GM19035 (cell line): ENCODE data around the gene NDUFV2.
A peak's percentile ranks its signal among the peaks of the same experiment; 100 is the strongest.

Source experiments
- ATAC-seq: cut with Tn5 transposase; IDR thresholded peaks from one replicate; pipeline ENCODE4 v1.9.1; 2021; ENCODE audit not compliant: unreplicated experiment

Gene NDUFV2

DNA sequence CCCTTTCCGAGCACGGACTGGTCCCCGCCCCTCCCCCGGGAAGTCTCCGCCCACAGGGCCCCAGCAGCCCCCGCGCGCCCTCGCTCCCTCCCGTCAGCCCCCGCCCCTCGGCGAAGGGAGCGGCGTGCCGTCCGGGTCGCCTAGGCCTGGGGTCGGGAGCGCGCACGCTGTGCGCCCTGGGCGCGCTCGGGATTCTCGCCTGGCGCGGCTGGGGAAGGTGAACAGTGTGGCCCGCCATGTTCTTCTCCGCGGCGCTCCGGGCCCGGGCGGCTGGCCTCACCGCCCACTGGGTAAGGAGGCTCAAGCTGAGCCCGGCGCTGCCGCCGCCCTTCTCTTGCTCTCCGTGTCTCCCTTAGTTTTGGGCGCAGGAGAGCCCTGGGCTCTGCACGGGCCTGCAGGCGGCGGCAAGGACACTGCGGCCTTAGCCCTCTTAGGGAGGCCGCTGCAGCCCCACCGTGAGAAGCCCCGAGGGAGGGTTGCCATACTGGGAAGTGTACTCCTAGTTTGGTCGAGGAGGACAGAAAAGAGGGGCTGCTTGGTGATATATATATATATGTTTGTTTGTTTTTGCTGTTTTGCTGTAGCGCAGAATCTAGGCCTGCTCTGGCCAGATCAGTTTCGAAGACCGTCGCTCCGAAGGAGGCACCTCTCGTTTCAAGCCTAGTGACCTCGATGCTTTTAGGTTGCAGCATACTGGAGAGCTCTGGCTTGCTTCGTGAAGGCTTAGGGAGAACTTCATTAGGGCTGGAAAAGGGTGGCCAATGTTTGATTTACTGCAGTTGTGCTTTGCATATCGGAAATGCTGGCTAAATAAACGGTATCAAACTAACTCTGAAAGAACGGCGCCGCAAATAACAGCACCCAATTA lies at the start of gene NDUFV2:
NDUFV2 (plus strand) TSS at position 192 of the 868 bp plus-strand sequence; CDS start at position 237, 45 bp downstream.
- peak; percentile 95 for ATAC-seq

GRCh38 chr18:9053814-9054213 lies 48.7 kb upstream of the NDUFV2 start:
- ATAC-seq = no peak

DNA sequence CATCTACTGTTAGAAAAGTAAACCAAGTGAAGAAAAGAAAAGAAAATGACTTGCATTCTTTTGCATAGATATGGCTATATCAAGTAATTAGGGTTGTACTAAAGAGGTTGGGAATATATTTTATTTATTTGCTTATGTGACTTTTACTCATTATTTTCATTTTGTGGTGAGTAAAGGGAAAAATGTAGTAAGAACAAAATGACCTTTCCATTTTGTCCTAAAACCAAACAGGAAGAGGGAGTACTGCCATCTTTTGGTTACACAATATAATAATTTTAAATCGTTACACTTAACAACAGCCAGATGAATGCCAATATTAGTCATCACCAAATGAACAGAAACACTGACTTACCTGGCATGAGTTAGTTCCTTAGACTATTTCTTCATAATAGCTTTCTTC lies 47.3 kb upstream of the NDUFV2 start:
- ATAC-seq = no peak

DNA sequence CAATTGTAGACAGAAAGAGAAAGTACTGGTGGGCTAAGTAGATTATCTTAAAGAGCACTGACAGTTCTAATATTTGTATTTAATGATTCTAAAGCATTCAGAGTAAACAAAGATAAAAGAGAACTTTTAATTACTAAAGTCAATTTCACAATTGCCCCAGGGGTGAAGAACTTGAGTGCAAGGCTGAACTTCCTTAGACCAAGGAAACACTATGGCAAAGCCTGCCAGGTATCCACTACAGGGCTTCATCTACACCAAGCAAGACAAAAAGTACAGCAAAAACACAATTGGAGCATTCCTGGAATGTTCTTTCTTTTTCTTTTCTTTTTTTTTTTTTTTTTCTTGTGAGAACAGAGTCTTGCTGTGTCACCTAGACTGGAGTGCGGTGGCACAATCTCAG lies 46.9 kb upstream of the NDUFV2 start:
- ATAC-seq = no peak

DNA sequence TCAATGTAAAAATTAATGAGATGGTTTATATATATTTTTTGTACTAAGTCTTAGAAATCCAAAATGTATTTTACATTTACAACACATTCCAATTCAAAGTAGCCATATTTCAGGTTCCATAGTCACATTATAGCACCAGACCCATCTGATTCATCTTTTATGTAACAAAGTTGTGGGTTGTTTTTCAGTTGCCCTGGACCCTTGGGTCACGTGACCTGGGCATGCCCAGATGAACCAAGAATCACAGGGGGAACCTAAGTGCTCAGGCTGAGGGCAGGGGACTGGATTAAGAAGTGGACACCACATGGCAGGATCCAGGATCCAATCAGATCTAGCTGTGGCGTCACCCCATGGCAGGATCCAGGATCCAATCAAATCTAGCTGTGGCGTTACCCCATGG lies 44.9 kb upstream of the NDUFV2 start:
- ATAC-seq = no peak

- ATAC-seq = no peak
Measured at GRCh38 chr18:9058406-9058805, 44.1 kb upstream of the NDUFV2 start.

GRCh38 chr18:9062418-9062751 lies 40.1 kb upstream of the NDUFV2 start:
- ATAC-seq = no peak

GRCh38 chr18:9065864-9066263 lies 36.6 kb upstream of the NDUFV2 start:
- ATAC-seq = no peak

GRCh38 chr18:9066358-9066757 lies 36.1 kb upstream of the NDUFV2 start:
- peak; percentile 27 for ATAC-seq

DNA sequence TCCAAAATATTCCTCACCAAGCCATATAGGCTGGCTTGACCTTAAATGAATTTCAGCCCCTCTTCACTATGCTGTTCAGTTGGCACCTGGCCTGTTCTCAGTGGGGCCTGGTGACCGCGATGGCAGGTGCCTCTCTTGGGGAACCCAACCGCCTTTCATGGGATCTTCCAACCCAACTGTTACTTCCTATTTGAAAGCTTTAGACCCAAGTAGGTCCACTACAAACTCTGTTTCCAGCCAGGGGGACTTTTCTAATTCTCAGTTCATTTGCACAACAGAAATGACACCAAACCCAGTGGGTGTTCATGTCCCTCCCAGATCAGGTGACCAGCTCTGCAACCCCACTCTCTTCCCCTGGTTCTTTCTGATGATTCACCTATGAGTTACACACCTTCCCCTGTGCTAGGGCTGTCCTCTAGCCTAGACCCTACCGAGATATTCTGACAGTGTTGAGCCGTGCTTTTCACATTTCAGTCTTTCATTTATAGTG lies 35.6 kb upstream of the NDUFV2 start:
- peak; percentile 49 for ATAC-seq

GRCh38 chr18:9067823-9068222 lies 34.7 kb upstream of the NDUFV2 start:
- ATAC-seq = no peak

DNA sequence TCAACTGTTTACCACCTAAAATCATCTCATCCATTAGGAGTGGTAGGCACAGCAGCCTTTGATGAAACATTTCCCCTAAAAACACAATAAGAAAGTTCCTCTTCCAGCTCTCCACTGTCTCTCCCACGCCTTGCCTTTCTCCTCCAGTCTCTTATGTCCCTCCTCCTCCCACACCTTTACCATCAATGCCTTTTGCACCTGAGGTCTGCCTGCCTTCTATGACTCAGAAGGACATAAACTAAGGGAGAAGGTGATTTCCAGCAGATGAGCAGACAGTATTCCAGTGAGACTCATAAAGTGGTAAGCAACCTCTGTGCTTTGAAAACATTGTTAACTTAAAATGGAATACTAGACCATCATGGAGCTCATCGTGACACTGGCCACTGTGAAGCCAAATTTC lies 34.2 kb upstream of the NDUFV2 start:
- ATAC-seq = no peak

GRCh38 chr18:9069601-9070000 lies 32.9 kb upstream of the NDUFV2 start:
- no peak for ATAC-seq

DNA sequence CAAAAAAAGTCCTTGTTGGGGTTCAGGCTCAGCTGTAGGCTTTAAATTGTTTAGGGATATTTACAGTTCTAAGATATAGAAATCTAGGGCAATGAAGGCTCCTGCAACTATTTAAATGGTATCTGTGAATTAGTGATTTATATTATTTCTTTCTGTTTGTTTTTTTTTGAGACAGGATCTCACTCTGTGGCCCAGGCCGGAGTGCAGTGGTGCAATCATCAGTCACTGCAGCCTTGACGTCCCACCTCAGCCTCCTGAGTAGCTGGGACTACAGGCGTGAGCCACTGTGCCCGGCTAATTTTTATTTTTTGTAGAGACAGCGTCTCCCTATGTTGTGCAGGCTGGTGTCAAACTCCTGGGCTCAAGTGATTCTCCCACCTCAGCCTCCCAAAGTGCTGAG lies 32.3 kb upstream of the NDUFV2 start:
- ATAC-seq = no peak

DNA sequence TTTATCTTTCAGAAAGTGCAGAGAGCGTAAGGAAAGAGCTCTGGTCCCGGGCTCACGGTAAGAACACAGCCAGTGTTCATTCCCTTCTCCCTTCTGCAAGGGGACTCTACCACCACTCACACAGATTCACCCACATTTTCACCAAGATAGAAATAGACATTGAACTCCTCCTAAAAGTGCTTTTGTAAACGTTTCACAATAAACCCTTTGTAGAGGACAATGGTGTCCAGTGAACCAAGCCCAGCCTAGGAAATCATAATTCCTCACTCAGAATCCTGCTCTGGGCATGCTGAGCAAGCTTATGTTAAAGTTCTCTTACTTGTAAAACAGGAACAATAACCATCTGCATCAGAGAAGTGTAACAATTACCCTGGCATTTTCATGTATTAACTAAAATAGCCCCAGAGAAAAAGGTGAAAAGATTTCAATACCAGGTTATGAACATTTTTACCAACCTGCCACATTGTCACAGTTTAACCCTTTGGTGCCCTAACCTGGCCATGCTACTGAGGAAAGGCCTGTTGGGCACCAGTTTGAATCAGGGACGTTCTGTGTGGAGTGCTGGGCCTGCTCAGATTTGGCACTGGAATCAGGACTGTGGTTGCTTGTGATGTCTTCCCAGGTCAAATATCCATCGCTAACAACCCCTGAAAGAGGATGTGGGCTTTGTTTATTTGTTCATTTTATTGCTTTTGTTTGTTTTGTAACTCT lies 22.5 kb upstream of the NDUFV2 start:
- ATAC-seq = no peak

DNA sequence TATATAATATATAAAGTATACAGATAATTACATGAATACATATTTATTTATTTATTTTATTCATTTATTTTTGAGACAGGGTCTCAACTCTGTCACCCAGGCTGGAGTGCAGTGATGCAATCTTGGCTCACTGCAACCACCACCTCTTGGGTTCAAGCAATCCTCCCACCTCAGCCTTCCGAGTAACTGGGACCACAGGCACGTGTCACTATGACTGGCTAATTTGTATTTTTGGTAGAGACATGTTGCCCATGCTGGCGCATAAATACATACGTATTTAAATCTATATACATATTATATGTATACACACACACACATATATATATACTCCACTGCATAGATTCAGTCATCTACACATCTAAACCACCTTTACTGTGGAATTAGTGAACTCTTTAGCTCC lies 20.6 kb upstream of the NDUFV2 start:
- no peak for ATAC-seq

- ATAC-seq = peak; percentile 89
Measured at GRCh38 chr18:9082711-9083510, 19.6 kb upstream of the NDUFV2 start.

DNA sequence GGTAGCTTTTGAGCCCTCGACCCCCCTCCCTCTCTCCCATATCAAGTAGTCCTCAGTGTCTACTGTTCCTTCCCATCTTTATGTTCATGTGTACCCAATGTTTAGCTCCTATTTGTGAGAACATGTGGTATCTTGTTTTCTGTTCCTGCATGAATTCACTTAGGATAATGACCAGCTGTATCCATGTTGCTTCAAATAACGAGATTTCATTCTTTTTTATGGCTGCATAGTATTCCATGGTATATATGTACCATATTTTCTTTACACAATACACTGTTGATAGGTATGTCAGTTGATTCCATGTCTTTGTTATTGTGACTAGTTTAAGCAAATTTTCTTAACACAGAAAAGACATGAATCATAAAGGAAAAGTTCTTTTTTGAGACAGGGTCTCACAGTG lies 16.5 kb upstream of the NDUFV2 start:
- ATAC-seq = no peak

- ATAC-seq = no peak
Measured at GRCh38 chr18:9086624-9087023, 15.9 kb upstream of the NDUFV2 start.

- no peak for ATAC-seq
Measured at GRCh38 chr18:9087144-9087543, 15.4 kb upstream of the NDUFV2 start.

DNA sequence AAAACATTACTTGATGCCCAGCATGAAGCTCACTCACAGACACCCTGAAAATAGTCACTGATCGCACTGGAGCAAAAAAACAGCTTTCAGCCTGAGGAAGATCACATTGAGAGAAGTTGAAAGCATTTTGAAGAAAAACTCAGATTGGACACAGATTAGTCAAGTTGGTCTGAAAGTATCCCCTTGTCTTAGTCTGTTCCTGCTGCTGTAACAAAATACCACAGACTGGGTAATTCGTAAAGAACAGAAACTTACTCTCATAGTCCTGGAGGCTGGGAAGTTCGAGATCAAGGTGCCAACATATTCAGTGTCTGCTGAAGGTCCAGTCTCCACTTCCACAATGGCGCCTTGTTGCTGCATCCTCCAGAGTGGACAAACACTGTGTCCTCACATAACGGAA lies 14.2 kb upstream of the NDUFV2 start:
- no peak for ATAC-seq
